Endothelial cell of umbilical vein (primary cell): ENCODE results near the gene MLNR. TPM values are rescaled to one million over a fixed set of nuclear protein-coding genes. Genes with fewer than 3 reads are reported as not detected.

Experiments used
- BruUV-seq: library from RNA; stranded (reverse); fragments of 400-500 nt; replicated peaks from 2 replicates; lab custom pipeline; 2021; lab: Mats Ljungman, UMichigan
- CTCF ChIA-PET: fragments of 300-600, 350-600 bp; sonication (Branson Sonifier 250); formaldehyde crosslinking; loops from one replicate; lab custom pipeline; 2021; ENCODE audit warnings: antibody characterized with exemption, inconsistent platforms; lab: Charles Lee
- POLR2A ChIA-PET: fragments of 300-600, 350-600 bp; sonication (Branson Sonifier 250); formaldehyde crosslinking; loops from one replicate; lab custom pipeline; 2021; ENCODE audit warnings: antibody characterized with exemption, inconsistent platforms; lab: Charles Lee
- DNase-seq: peaks from one replicate; pipeline ENCODE4 v3.0.0-alpha.2; 2011; ENCODE audit warnings: low read depth, low spot score
- FAIRE-seq: peaks from 2 replicates; lab custom pipeline; 2011; peaks lifted over from hg19 to GRCh38; lab: Jason Lieb, UNC
- H2AFZ ChIP-seq: 2 replicates; pipeline ENCODE4 v1.6.0; 2012; ENCODE audit warnings: low read depth, low read length, control low read depth, inconsistent platforms
- H3K27ac ChIP-seq: 2 replicates; pipeline ENCODE4 v1.5.1; 2011; ENCODE audit warnings: low read depth, mild to moderate bottlenecking, control low read depth, low read length, moderate library complexity; ENCODE audit not compliant: insufficient read depth
- H3K27me3 ChIP-seq, 2 experiments: 2 replicates each; pipeline versions ENCODE4 v1.6.0 to v1.6.1; 2011; ENCODE audit warnings: low read length in 2 of 2, mixed read lengths in 1 of 2; ENCODE audit not compliant: control insufficient read depth in 2 of 2, insufficient read depth in 2 of 2
- H3K36me3 ChIP-seq, 2 experiments: 2 replicates in 1 of 2; 3 replicates in 1 of 2; pipeline ENCODE4 v1.5.1; 2011; ENCODE audit warnings: low read length in 2 of 2, mild to moderate bottlenecking in 1 of 2, moderate library complexity in 1 of 2; ENCODE audit not compliant: control insufficient read depth in 2 of 2, insufficient read depth in 2 of 2; ENCODE audit errors: extremely low read depth in 1 of 2
- H3K4me1 ChIP-seq: 3 replicates; pipeline ENCODE4 v1.5.1; 2011; ENCODE audit warnings: mild to moderate bottlenecking, low read length; ENCODE audit not compliant: control insufficient read depth, insufficient read depth; ENCODE audit errors: extremely low read depth
- H3K4me2 ChIP-seq: 2 replicates; pipeline ENCODE4 v1.6.1; 2011; ENCODE audit warnings: low read length, control low read depth, mixed read lengths; ENCODE audit not compliant: insufficient read depth
- H3K4me3 ChIP-seq, 3 experiments: fragments of 200-600 bp in 1 of 3; sonication (generic), shearing (Covaris generic) in 1 of 3; replicated peaks in 1 of 3; 2 replicates each; pipeline ENCODE4 v1.5.1; 2011 to 2016; ENCODE audit warnings: control low read depth in 3 of 3, low read length in 3 of 3, mild to moderate bottlenecking in 2 of 3, inconsistent platforms in 1 of 3, low read depth in 1 of 3, moderate library complexity in 1 of 3; ENCODE audit not compliant: insufficient read depth in 1 of 3
- H3K79me2 ChIP-seq: 2 replicates; pipeline ENCODE4 v1.6.0; 2012; ENCODE audit warnings: low read length, inconsistent platforms; ENCODE audit not compliant: control insufficient read depth, insufficient read depth
- H3K9ac ChIP-seq: replicated peaks from 2 replicates; pipeline ENCODE3; 2011; ENCODE audit warnings: low read length, control low read depth; ENCODE audit not compliant: insufficient read depth; ENCODE audit errors: extremely low read depth
- H3K9me1 ChIP-seq: replicated peaks from 3 replicates; pipeline ENCODE4 v1.6.0; 2011; ENCODE audit warnings: mild to moderate bottlenecking, low read length; ENCODE audit not compliant: control insufficient read depth, insufficient read depth; ENCODE audit errors: extremely low read depth
- H3K9me3 ChIP-seq: replicated peaks from 2 replicates; pipeline ENCODE4 v1.5.1; 2012; ENCODE audit warnings: low read length, inconsistent platforms; ENCODE audit not compliant: control insufficient read depth, insufficient read depth
- H4K20me1 ChIP-seq: replicated peaks from 2 replicates; pipeline ENCODE3; 2011; ENCODE audit warnings: mild to moderate bottlenecking, low read length; ENCODE audit not compliant: control insufficient read depth, insufficient read depth; ENCODE audit errors: extremely low read depth
- EZH2 ChIP-seq: IDR thresholded peaks from 2 replicates; pipeline ENCODE4 v1.6.1; 2012; ENCODE audit warnings: borderline replicate concordance, low read depth, mild to moderate bottlenecking, moderate library complexity, low read length, inconsistent platforms; ENCODE audit not compliant: severe bottlenecking
- FOS ChIP-seq: IDR thresholded peaks from 2 replicates; pipeline ENCODE4 v1.6.1; 2011; ENCODE audit warnings: mild to moderate bottlenecking, low read length, moderate library complexity, borderline replicate concordance; ENCODE audit not compliant: insufficient read depth
- GATA2 ChIP-seq: IDR thresholded peaks from 2 replicates; pipeline ENCODE4 v1.7.0; 2011; ENCODE audit warnings: low read depth, mild to moderate bottlenecking, moderate library complexity, mixed read lengths, low read length; ENCODE audit not compliant: insufficient read length, insufficient read depth
- JUN ChIP-seq: IDR thresholded peaks from 2 replicates; pipeline ENCODE4 v1.6.1; 2011; ENCODE audit warnings: borderline replicate concordance, low read depth; ENCODE audit not compliant: insufficient read length, insufficient read depth
- MYC ChIP-seq: IDR thresholded peaks from one replicate; pipeline ENCODE4 v1.6.1; 2011; ENCODE audit warnings: mild to moderate bottlenecking, low read depth, low read length
- POLR2A ChIP-seq: IDR thresholded peaks from 2 replicates; pipeline ENCODE4 v1.6.1; 2012; ENCODE audit warnings: low read depth, mild to moderate bottlenecking, control low read depth, low read length
- POLR2AphosphoS5 ChIP-seq: IDR thresholded peaks from 2 replicates; pipeline ENCODE4 v1.6.1; 2012; ENCODE audit warnings: low read depth, mild to moderate bottlenecking, control low read depth, low read length, moderate library complexity; ENCODE audit not compliant: insufficient read depth
- dilution Hi-C: fragments of 300-500 bp; cut with MboI; formaldehyde crosslinking; loops from one replicate; pipeline ENCODE4 v1.15.0; 2019; ENCODE audit warnings: low sequenced_read_pairs; ENCODE audit not compliant: extremely low pct_ligation_motif_present
- intact Hi-C: fragments of 100-400 bp; cut with micrococcal nuclease; formaldehyde crosslinking; loops from one replicate; pipeline ENCODE4 v1.10.0; 2022
- polyA plus RNA-seq, 4 experiments: library from polyadenylated mRNA; depleted of rRNA in 3 of 4; stranded (reverse) in 3 of 4; unstranded in 1 of 4; fragments of >200 nt; gene quantifications; 2 replicates each; pipeline versions ENCODE4 v1.2.1 to v1.2.3, GENCODE V29; 2011 to 2012; ENCODE audit warnings: missing spikeins in 1 of 4
- total RNA-seq: library from RNA; stranded (reverse); gene quantifications from 2 replicates; pipeline ENCODE4 v1.2.3, GENCODE V29; 2021
- TF ChIP-seq, protein P1 (sequence below), 2 donors: IDR thresholded peaks; 1 replicate in 1 of 2; 2 replicates in 1 of 2; pipeline ENCODE4 v1.5.1; 2011; ENCODE audit warnings: low read length in 2 of 2, mild to moderate bottlenecking in 2 of 2, moderate library complexity in 2 of 2, control low read depth in 1 of 2, inconsistent platforms in 1 of 2, low read depth in 1 of 2; ENCODE audit not compliant: insufficient read depth in 1 of 2; ENCODE audit errors: extremely low read depth in 1 of 2
- TF ChIP-seq, protein P2 (sequence below): IDR thresholded peaks from 2 replicates; pipeline ENCODE4 v1.6.1; 2011; ENCODE audit not compliant: insufficient read depth, insufficient read length

The MLNR gene
- total and polyA plus RNA-seq, 2 donors (not counting 3 experiments of a cell fraction or from before 2014, with no cell fraction given), result not detected

DNA sequence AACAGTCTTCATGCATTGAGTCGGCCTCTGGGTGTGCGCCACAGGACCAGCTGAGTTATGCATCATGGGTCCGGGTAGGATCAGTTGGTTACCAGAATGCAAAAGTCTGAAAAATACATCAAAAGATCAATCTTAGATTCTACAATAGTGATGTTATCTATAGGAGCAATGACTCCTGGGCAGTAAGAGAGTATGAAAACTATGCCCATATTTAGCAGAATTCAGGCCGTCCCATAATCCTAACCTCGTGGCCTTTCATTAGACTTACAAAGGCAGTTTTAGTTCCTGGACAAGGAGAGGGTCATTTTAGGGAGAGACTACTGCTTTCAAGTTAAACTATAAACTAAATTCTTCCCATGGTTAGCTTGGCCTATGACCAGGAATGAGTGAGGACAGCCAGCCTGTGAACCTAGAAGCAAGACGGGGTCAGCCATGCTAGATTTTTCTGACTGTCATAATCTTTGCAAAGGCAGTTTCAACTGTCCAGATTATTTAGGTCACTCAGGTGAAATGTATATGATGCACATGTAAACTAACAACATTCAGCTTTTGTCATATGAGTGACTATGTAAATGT lies 15.8 kb downstream of the MLNR start:
- dilution Hi-C loops, result no loop called here
- Histone ChIP-seq H3K79me2 (no peaks in the 10 kb centered on the region), H3K9me3 (no peaks in the 10 kb centered on the region), H3K9me1 (no peaks in the 10 kb centered on the region), H3K4me1 (no peaks in the 10 kb centered on the region), H3K4me3 (no peak overlapping the region), H3K9ac (no peak overlapping the region), H2AFZ (no peak overlapping the region), H4K20me1 (no peaks in the 10 kb centered on the region), H3K27me3 (peaks cover 0 to 2% of the 10 kb centered on the region in 2 experiments), H3K27ac (no peak overlapping the region), H3K36me3 (no peaks in the 10 kb centered on the region), H3K4me2 (no peak overlapping the region)
- no TSS peak for BruUV-seq
- ChIA-PET POLR2A (no interaction called here), CTCF (interaction anchor here (2.8 kb wide), 1 partner anchor 45 kb away, joined by 11 read pairs; no protein-coding TSS in a partner anchor)
- no peak for FAIRE-seq
- no peak for DNase-seq
- TF ChIP-seq EZH2, result no peak
- TF ChIP-seq, protein P1, sequence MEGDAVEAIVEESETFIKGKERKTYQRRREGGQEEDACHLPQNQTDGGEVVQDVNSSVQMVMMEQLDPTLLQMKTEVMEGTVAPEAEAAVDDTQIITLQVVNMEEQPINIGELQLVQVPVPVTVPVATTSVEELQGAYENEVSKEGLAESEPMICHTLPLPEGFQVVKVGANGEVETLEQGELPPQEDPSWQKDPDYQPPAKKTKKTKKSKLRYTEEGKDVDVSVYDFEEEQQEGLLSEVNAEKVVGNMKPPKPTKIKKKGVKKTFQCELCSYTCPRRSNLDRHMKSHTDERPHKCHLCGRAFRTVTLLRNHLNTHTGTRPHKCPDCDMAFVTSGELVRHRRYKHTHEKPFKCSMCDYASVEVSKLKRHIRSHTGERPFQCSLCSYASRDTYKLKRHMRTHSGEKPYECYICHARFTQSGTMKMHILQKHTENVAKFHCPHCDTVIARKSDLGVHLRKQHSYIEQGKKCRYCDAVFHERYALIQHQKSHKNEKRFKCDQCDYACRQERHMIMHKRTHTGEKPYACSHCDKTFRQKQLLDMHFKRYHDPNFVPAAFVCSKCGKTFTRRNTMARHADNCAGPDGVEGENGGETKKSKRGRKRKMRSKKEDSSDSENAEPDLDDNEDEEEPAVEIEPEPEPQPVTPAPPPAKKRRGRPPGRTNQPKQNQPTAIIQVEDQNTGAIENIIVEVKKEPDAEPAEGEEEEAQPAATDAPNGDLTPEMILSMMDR (IDR thresholded peaks at IDR 0.05; ENCODE audit: extremely low read depth in 1 of 2, insufficient read depth in 1 of 2, low read depth in 1 of 2, low read length in 2 of 2), result no peak
- TF ChIP-seq GATA2, result no peak
- TF ChIP-seq, protein P2, sequence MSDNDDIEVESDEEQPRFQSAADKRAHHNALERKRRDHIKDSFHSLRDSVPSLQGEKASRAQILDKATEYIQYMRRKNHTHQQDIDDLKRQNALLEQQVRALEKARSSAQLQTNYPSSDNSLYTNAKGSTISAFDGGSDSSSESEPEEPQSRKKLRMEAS, result no peak
- TF ChIP-seq POLR2A, result no peak
- TF ChIP-seq JUN, result no peak
- TF ChIP-seq MYC, result no peak
- TF ChIP-seq POLR2AphosphoS5, result no peak
- no peak for TF ChIP-seq FOS
- intact Hi-C loops, result loop anchor here (1.0 kb wide), 1 partner anchor 41 kb away; no protein-coding TSS in a partner anchor
